Endothelial cell of umbilical vein (primary cell): Measurements from ENCODE around the gene CDH19. TPM values are rescaled to one million over a fixed set of nuclear protein-coding genes. Genes with fewer than 3 reads are reported as not detected.

Experiments used
- BruUV-seq: library from RNA; stranded (reverse); fragments of 400-500 nt; replicated peaks from 2 replicates; lab custom pipeline; 2021; lab: Mats Ljungman, UMichigan
- CTCF ChIA-PET: fragments of 300-600, 350-600 bp; sonication (Branson Sonifier 250); formaldehyde crosslinking; loops from one replicate; lab custom pipeline; 2021; ENCODE audit warnings: antibody characterized with exemption, inconsistent platforms; lab: Charles Lee
- POLR2A ChIA-PET: fragments of 300-600, 350-600 bp; sonication (Branson Sonifier 250); formaldehyde crosslinking; loops from one replicate; lab custom pipeline; 2021; ENCODE audit warnings: antibody characterized with exemption, inconsistent platforms; lab: Charles Lee
- DNase-seq: peaks from one replicate; pipeline ENCODE4 v3.0.0-alpha.2; 2011; ENCODE audit warnings: low read depth, low spot score
- FAIRE-seq: peaks from 2 replicates; lab custom pipeline; 2011; peaks lifted over from hg19 to GRCh38; lab: Jason Lieb, UNC
- H2AFZ ChIP-seq: 2 replicates; pipeline ENCODE4 v1.6.0; 2012; ENCODE audit warnings: low read depth, low read length, control low read depth, inconsistent platforms
- H3K27ac ChIP-seq: 2 replicates; pipeline ENCODE4 v1.5.1; 2011; ENCODE audit warnings: low read depth, mild to moderate bottlenecking, control low read depth, low read length, moderate library complexity; ENCODE audit not compliant: insufficient read depth
- H3K27me3 ChIP-seq, 2 experiments: 2 replicates each; pipeline versions ENCODE4 v1.6.0 to v1.6.1; 2011; ENCODE audit warnings: low read length in 2 of 2, mixed read lengths in 1 of 2; ENCODE audit not compliant: control insufficient read depth in 2 of 2, insufficient read depth in 2 of 2
- H3K36me3 ChIP-seq, 2 experiments: 2 replicates in 1 of 2; 3 replicates in 1 of 2; pipeline ENCODE4 v1.5.1; 2011; ENCODE audit warnings: low read length in 2 of 2, mild to moderate bottlenecking in 1 of 2, moderate library complexity in 1 of 2; ENCODE audit not compliant: control insufficient read depth in 2 of 2, insufficient read depth in 2 of 2; ENCODE audit errors: extremely low read depth in 1 of 2
- H3K4me1 ChIP-seq: 3 replicates; pipeline ENCODE4 v1.5.1; 2011; ENCODE audit warnings: mild to moderate bottlenecking, low read length; ENCODE audit not compliant: control insufficient read depth, insufficient read depth; ENCODE audit errors: extremely low read depth
- H3K4me2 ChIP-seq: 2 replicates; pipeline ENCODE4 v1.6.1; 2011; ENCODE audit warnings: low read length, control low read depth, mixed read lengths; ENCODE audit not compliant: insufficient read depth
- H3K4me3 ChIP-seq, 3 experiments: fragments of 200-600 bp in 1 of 3; sonication (generic), shearing (Covaris generic) in 1 of 3; replicated peaks in 1 of 3; 2 replicates each; pipeline ENCODE4 v1.5.1; 2011 to 2016; ENCODE audit warnings: control low read depth in 3 of 3, low read length in 3 of 3, mild to moderate bottlenecking in 2 of 3, inconsistent platforms in 1 of 3, low read depth in 1 of 3, moderate library complexity in 1 of 3; ENCODE audit not compliant: insufficient read depth in 1 of 3
- H3K79me2 ChIP-seq: 2 replicates; pipeline ENCODE4 v1.6.0; 2012; ENCODE audit warnings: low read length, inconsistent platforms; ENCODE audit not compliant: control insufficient read depth, insufficient read depth
- H3K9ac ChIP-seq: replicated peaks from 2 replicates; pipeline ENCODE3; 2011; ENCODE audit warnings: low read length, control low read depth; ENCODE audit not compliant: insufficient read depth; ENCODE audit errors: extremely low read depth
- H3K9me1 ChIP-seq: replicated peaks from 3 replicates; pipeline ENCODE4 v1.6.0; 2011; ENCODE audit warnings: mild to moderate bottlenecking, low read length; ENCODE audit not compliant: control insufficient read depth, insufficient read depth; ENCODE audit errors: extremely low read depth
- H3K9me3 ChIP-seq: replicated peaks from 2 replicates; pipeline ENCODE4 v1.5.1; 2012; ENCODE audit warnings: low read length, inconsistent platforms; ENCODE audit not compliant: control insufficient read depth, insufficient read depth
- H4K20me1 ChIP-seq: replicated peaks from 2 replicates; pipeline ENCODE3; 2011; ENCODE audit warnings: mild to moderate bottlenecking, low read length; ENCODE audit not compliant: control insufficient read depth, insufficient read depth; ENCODE audit errors: extremely low read depth
- EZH2 ChIP-seq: IDR thresholded peaks from 2 replicates; pipeline ENCODE4 v1.6.1; 2012; ENCODE audit warnings: borderline replicate concordance, low read depth, mild to moderate bottlenecking, moderate library complexity, low read length, inconsistent platforms; ENCODE audit not compliant: severe bottlenecking
- FOS ChIP-seq: IDR thresholded peaks from 2 replicates; pipeline ENCODE4 v1.6.1; 2011; ENCODE audit warnings: mild to moderate bottlenecking, low read length, moderate library complexity, borderline replicate concordance; ENCODE audit not compliant: insufficient read depth
- GATA2 ChIP-seq: IDR thresholded peaks from 2 replicates; pipeline ENCODE4 v1.7.0; 2011; ENCODE audit warnings: low read depth, mild to moderate bottlenecking, moderate library complexity, mixed read lengths, low read length; ENCODE audit not compliant: insufficient read length, insufficient read depth
- JUN ChIP-seq: IDR thresholded peaks from 2 replicates; pipeline ENCODE4 v1.6.1; 2011; ENCODE audit warnings: borderline replicate concordance, low read depth; ENCODE audit not compliant: insufficient read length, insufficient read depth
- MYC ChIP-seq: IDR thresholded peaks from one replicate; pipeline ENCODE4 v1.6.1; 2011; ENCODE audit warnings: mild to moderate bottlenecking, low read depth, low read length
- POLR2A ChIP-seq: IDR thresholded peaks from 2 replicates; pipeline ENCODE4 v1.6.1; 2012; ENCODE audit warnings: low read depth, mild to moderate bottlenecking, control low read depth, low read length
- POLR2AphosphoS5 ChIP-seq: IDR thresholded peaks from 2 replicates; pipeline ENCODE4 v1.6.1; 2012; ENCODE audit warnings: low read depth, mild to moderate bottlenecking, control low read depth, low read length, moderate library complexity; ENCODE audit not compliant: insufficient read depth
- dilution Hi-C: fragments of 300-500 bp; cut with MboI; formaldehyde crosslinking; loops from one replicate; pipeline ENCODE4 v1.15.0; 2019; ENCODE audit warnings: low sequenced_read_pairs; ENCODE audit not compliant: extremely low pct_ligation_motif_present
- intact Hi-C: fragments of 100-400 bp; cut with micrococcal nuclease; formaldehyde crosslinking; loops from one replicate; pipeline ENCODE4 v1.10.0; 2022
- polyA plus RNA-seq, 4 experiments: library from polyadenylated mRNA; depleted of rRNA in 3 of 4; stranded (reverse) in 3 of 4; unstranded in 1 of 4; fragments of >200 nt; gene quantifications; 2 replicates each; pipeline versions ENCODE4 v1.2.1 to v1.2.3, GENCODE V29; 2011 to 2012; ENCODE audit warnings: missing spikeins in 1 of 4
- total RNA-seq: library from RNA; stranded (reverse); gene quantifications from 2 replicates; pipeline ENCODE4 v1.2.3, GENCODE V29; 2021
- TF ChIP-seq, protein P1 (sequence below): IDR thresholded peaks from 2 replicates; pipeline ENCODE4 v1.6.1; 2011; ENCODE audit not compliant: insufficient read depth, insufficient read length
- TF ChIP-seq, protein P2 (sequence below), 2 donors: IDR thresholded peaks; 1 replicate in 1 of 2; 2 replicates in 1 of 2; pipeline ENCODE4 v1.5.1; 2011; ENCODE audit warnings: low read length in 2 of 2, mild to moderate bottlenecking in 2 of 2, moderate library complexity in 2 of 2, control low read depth in 1 of 2, inconsistent platforms in 1 of 2, low read depth in 1 of 2; ENCODE audit not compliant: insufficient read depth in 1 of 2; ENCODE audit errors: extremely low read depth in 1 of 2

CDH19 gene
- total and polyA plus RNA-seq, 2 donors (not counting 3 experiments of a cell fraction or from before 2014, with no cell fraction given) = not detected

DNA sequence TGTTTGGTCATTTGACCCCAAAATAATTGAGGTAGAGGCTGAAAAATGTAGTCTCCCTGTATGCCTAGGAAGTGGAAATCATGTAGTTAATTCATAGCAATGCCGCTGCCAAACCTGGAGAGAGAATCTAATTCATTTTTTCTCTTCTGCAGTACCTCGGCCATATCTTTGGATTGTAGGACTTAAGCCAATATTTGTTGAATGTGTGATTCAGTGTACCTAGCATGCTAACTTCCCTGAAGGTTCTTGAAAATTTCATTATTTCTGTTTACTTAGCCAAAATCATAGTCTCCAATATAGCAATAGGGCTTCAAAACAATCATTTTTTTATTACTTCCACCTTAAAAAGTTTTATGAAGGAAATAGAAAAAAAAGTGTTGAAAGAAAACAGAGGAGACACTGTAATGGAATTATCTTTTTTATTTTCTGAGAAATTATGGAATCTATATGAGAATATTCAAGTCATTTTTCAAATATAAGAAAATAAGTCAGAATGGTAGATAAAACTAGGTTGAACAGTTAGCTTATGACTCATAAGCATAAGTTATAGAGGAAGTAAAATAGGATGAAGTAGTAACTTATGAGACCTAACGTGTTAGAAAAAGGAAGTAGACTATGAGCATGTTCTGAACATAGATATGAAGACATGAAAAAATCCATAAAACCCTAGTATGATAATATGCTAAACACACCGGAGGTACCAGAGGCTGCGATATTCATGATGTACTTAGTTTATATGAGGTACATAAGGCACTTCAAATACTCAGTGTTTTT lies 35.2 kb upstream of the CDH19 start:
- intact Hi-C loops (no loop called here), dilution Hi-C loops (no loop called here)
- ChIA-PET CTCF (interaction anchor here (0.7 to 1.0 kb wide), 2 partner anchors 12 to 27 kb away, joined by 3 read pairs; no protein-coding TSS in a partner anchor), POLR2A (no interaction called here)
- no peak overlapping the region for H2AFZ ChIP-seq
- H3K36me3 ChIP-seq = no peaks in the 10 kb centered on the region
- no peaks in the 10 kb centered on the region for H3K27me3 ChIP-seq
- peaks cover 9% of the 10 kb centered on the region for H3K4me1 ChIP-seq
- BruUV-seq = no TSS peak
- H3K27ac ChIP-seq = no peak overlapping the region
- no peak overlapping the region for H3K4me2 ChIP-seq
- no peak for FAIRE-seq
- no peaks in the 10 kb centered on the region for H3K9me1 ChIP-seq
- TF ChIP-seq MYC = no peak
- TF ChIP-seq GATA2 = no peak
- TF ChIP-seq JUN = peak; percentile 34
- TF ChIP-seq, protein P1, sequence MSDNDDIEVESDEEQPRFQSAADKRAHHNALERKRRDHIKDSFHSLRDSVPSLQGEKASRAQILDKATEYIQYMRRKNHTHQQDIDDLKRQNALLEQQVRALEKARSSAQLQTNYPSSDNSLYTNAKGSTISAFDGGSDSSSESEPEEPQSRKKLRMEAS = no peak
- TF ChIP-seq POLR2A = no peak
- peak; percentile 64 for TF ChIP-seq FOS
- no peaks in the 10 kb centered on the region for H3K9me3 ChIP-seq
- H3K79me2 ChIP-seq = no peaks in the 10 kb centered on the region
- H3K9ac ChIP-seq = no peak overlapping the region
- peak; percentile 36 for DNase-seq
- no peak overlapping the region for H3K4me3 ChIP-seq
- no peaks in the 10 kb centered on the region for H4K20me1 ChIP-seq

DNA sequence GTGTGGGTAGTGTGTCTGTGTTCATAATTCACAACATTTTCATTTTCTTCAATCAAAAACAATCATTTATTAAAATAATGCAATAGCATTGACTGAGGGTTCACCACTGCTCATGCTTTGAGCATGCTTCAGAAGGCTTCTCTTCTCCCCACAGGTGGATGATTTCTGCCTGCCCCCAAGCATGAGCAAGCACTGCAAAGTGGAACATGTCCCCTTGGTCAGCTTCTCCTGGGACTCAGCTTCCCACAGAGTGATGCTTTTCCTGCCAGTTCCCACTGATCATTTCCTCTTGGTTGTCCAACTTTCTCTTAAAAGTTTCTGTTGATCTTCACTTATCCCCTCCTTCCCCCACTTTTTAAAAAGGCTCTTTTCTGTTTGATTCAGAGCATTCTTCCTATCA lies 31.5 kb upstream of the CDH19 start:
- POLR2A ChIA-PET = no interaction called here
- DNase-seq (no peak), FAIRE-seq (no peak)
- H3K79me2 ChIP-seq = no peaks in the 10 kb centered on the region
- H3K27me3 ChIP-seq = no peaks in the 10 kb centered on the region
- H3K9me1 ChIP-seq = no peaks in the 10 kb centered on the region
- H4K20me1 ChIP-seq = no peaks in the 10 kb centered on the region
- CTCF ChIA-PET = no interaction called here
- dilution Hi-C loops = no loop called here
- no peaks in the 10 kb centered on the region for H3K36me3 ChIP-seq
- H3K4me3 ChIP-seq = no peak overlapping the region
- TF ChIP-seq, protein P2, sequence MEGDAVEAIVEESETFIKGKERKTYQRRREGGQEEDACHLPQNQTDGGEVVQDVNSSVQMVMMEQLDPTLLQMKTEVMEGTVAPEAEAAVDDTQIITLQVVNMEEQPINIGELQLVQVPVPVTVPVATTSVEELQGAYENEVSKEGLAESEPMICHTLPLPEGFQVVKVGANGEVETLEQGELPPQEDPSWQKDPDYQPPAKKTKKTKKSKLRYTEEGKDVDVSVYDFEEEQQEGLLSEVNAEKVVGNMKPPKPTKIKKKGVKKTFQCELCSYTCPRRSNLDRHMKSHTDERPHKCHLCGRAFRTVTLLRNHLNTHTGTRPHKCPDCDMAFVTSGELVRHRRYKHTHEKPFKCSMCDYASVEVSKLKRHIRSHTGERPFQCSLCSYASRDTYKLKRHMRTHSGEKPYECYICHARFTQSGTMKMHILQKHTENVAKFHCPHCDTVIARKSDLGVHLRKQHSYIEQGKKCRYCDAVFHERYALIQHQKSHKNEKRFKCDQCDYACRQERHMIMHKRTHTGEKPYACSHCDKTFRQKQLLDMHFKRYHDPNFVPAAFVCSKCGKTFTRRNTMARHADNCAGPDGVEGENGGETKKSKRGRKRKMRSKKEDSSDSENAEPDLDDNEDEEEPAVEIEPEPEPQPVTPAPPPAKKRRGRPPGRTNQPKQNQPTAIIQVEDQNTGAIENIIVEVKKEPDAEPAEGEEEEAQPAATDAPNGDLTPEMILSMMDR (IDR thresholded peaks at IDR 0.05; ENCODE audit: extremely low read depth in 1 of 2, insufficient read depth in 1 of 2, low read depth in 1 of 2, low read length in 2 of 2) = no peak
- no peak for TF ChIP-seq FOS
- TF ChIP-seq POLR2AphosphoS5 = no peak
- no peak for TF ChIP-seq JUN
- TF ChIP-seq, protein P1 = no peak
- TF ChIP-seq POLR2A = no peak
- TF ChIP-seq GATA2 = no peak
- TF ChIP-seq EZH2 = no peak
- no peak for TF ChIP-seq MYC
- H3K9me3 ChIP-seq = no peaks in the 10 kb centered on the region
- intact Hi-C loops = no loop called here
- H3K9ac ChIP-seq = no peak overlapping the region
- H3K4me2 ChIP-seq = no peak overlapping the region
- no peak overlapping the region for H3K27ac ChIP-seq
- BruUV-seq = no TSS peak
- H3K4me1 ChIP-seq = peaks cover 12% of the 10 kb centered on the region
- H2AFZ ChIP-seq = no peak overlapping the region
